ACHN (cell line): Measurements from ENCODE around the gene STAB2.

Source experiments
- DNase-seq: peaks from one replicate; pipeline ENCODE4 v3.0.0-alpha.2; 2015
- in situ Hi-C: cut with HindIII; loops from 2 replicates; pipeline ENCODE4 v1.10.0; 2017; ENCODE audit warnings: low sequenced_read_pairs, low pct_ligation_motif_present, low pct_unique_long_range_greater_than_20kb

STAB2 gene

GRCh38 chr12:103673891-103674375 lies 86.9 kb downstream of the STAB2 start:
- DNase-seq: no peak
- in situ Hi-C loops: no loop called here

- DNase-seq: no peak
- in situ Hi-C loops: no loop called here
Measured at GRCh38 chr12:103676893-103677292, 89.8 kb downstream of the STAB2 start.

GRCh38 chr12:103677341-103677740 lies 90.3 kb downstream of the STAB2 start:
- in situ Hi-C loops: no loop called here
- no peak for DNase-seq

- DNase-seq: no peak
- in situ Hi-C loops: no loop called here
Measured at GRCh38 chr12:103677905-103678304, 90.8 kb downstream of the STAB2 start.

GRCh38 chr12:103679421-103680170 lies 92.5 kb downstream of the STAB2 start:
- no peak for DNase-seq
- in situ Hi-C loops: no loop called here

GRCh38 chr12:103680591-103681141 lies 93.6 kb downstream of the STAB2 start:
- in situ Hi-C loops: no loop called here
- DNase-seq: no peak

GRCh38 chr12:103686026-103686425 lies 99.0 kb downstream of the STAB2 start:
- in situ Hi-C loops: no loop called here
- DNase-seq: no peak

- no peak for DNase-seq
- in situ Hi-C loops: no loop called here
Measured at GRCh38 chr12:103687253-103687652, 100.2 kb downstream of the STAB2 start.

GRCh38 chr12:103688376-103689063 lies 101.4 kb downstream of the STAB2 start:
- in situ Hi-C loops: no loop called here
- no peak for DNase-seq

GRCh38 chr12:103690426-103690825 lies 103.4 kb downstream of the STAB2 start:
- no peak for DNase-seq
- in situ Hi-C loops: no loop called here

GRCh38 chr12:103691063-103691462 lies 104.0 kb downstream of the STAB2 start:
- DNase-seq: no peak
- in situ Hi-C loops: no loop called here

- no peak for DNase-seq
- in situ Hi-C loops: no loop called here
Measured at GRCh38 chr12:103696101-103696500, 109.0 kb downstream of the STAB2 start.

- DNase-seq: no peak
- in situ Hi-C loops: no loop called here
Measured at GRCh38 chr12:103697971-103698751, 111.1 kb downstream of the STAB2 start.

GRCh38 chr12:103698752-103699560 lies 111.9 kb downstream of the STAB2 start:
- in situ Hi-C loops: no loop called here
- DNase-seq: no peak

GRCh38 chr12:103705098-103705497 lies 118.0 kb downstream of the STAB2 start:
- in situ Hi-C loops: no loop called here

GRCh38 chr12:103705927-103706326 lies 118.9 kb downstream of the STAB2 start:
- DNase-seq: peak; percentile 28
- in situ Hi-C loops: no loop called here

More at GRCh38 chr12:103705098-103705497, 118.0 kb downstream of the STAB2 start:
- no peak for DNase-seq

GRCh38 chr12:103707446-103707845 lies 120.4 kb downstream of the STAB2 start:
- no peak for DNase-seq
- in situ Hi-C loops: no loop called here

- in situ Hi-C loops: no loop called here
- DNase-seq: no peak
Measured at GRCh38 chr12:103710544-103710943, 123.5 kb downstream of the STAB2 start.
